Thyroid gland (tissue), 4 donors: ENCODE measurements around the gene DNER.

Source experiments
- CTCF ChIP-seq, 6 experiments: fragments of 200-600 bp in 3 of 6; fragments of 450-650 bp in 3 of 6; sonication (generic) in 3 of 6; IDR thresholded peaks; one replicate each; pipeline ENCODE4 v1.5.1; 2016 to 2019; ENCODE audit warnings: antibody characterized with exemption in 6 of 6, mild to moderate bottlenecking in 2 of 6, inconsistent platforms in 1 of 6, moderate library complexity in 1 of 6
- POLR2A ChIP-seq, 2 donors: fragments of 450-650 bp; IDR thresholded peaks; one replicate each; pipeline ENCODE4 v1.6.1; 2017; ENCODE audit warnings: antibody characterized with exemption in 2 of 2, mild to moderate bottlenecking in 2 of 2, moderate library complexity in 1 of 2

GRCh38 chr2:229388731-229389130, 325.6 kb downstream of the DNER start:
- no peak for TF ChIP-seq POLR2A (IDR thresholded peaks at IDR 0.05)
- TF ChIP-seq CTCF (IDR thresholded peaks at IDR 0.05): no peak
